Thyroid gland (tissue), 4 donors: ENCODE data around the gene SCGB1C2.

Experiments used
- CTCF ChIP-seq, 6 experiments: fragments of 200-600 bp in 3 of 6; fragments of 450-650 bp in 3 of 6; sonication (generic) in 3 of 6; IDR thresholded peaks; one replicate each; pipeline ENCODE4 v1.5.1; 2016 to 2019; ENCODE audit warnings: antibody characterized with exemption in 6 of 6, mild to moderate bottlenecking in 2 of 6, inconsistent platforms in 1 of 6, moderate library complexity in 1 of 6
- POLR2A ChIP-seq, 2 donors: fragments of 450-650 bp; IDR thresholded peaks; one replicate each; pipeline ENCODE4 v1.6.1; 2017; ENCODE audit warnings: antibody characterized with exemption in 2 of 2, mild to moderate bottlenecking in 2 of 2, moderate library complexity in 1 of 2

- TF ChIP-seq CTCF (IDR thresholded peaks at IDR 0.05), result no peak
- no peak for TF ChIP-seq POLR2A (IDR thresholded peaks at IDR 0.05)
Observed at GRCh38 chr17:161481-161880, 24.1 kb downstream of the SCGB1C2 start.
